HG03457 (cell line): ENCODE results near the gene PKNOX2.
"Not testable (repeated sequence)": the region's sequence is repeated elsewhere in the genome, so short reads cannot be mapped to it uniquely, and the experiment has no call there.

Experiments
- ATAC-seq: cut with Tn5 transposase; IDR thresholded peaks from one replicate; pipeline ENCODE4 v1.9.1; 2021; ENCODE audit warnings: moderate number of reproducible peaks; ENCODE audit not compliant: unreplicated experiment

Gene PKNOX2

DNA sequence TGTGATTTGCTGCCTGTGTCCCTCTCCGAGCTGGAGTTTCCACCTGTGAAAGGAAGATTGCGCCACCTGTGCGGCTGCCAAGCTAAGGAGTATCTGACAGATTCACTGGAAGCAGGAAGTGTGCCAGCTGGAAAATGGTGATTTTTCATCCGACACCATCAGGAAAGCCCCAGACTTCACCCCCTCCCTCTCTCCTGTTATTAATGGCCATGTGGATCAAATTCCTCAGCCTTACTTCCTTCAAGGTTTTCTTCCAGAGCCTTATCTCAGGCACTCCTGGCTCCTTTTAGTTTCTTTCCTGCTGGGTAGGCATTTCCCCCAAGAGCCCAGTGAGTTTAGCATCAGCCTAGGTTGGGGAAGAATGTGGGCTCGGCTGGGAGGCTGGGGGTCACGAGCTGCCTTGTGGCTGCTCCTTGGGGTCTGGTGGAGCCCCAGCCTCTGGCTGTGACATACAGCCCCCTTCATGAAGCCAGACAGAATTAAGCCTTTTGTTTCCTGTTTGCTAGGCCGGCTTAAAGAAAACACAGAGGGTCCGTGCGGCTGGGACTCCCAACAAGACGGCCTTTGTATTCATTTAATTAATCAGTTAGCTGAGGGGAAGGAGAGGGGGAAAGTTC, 37.1 kb downstream of the PKNOX2 start:
- ATAC-seq: no peak

DNA sequence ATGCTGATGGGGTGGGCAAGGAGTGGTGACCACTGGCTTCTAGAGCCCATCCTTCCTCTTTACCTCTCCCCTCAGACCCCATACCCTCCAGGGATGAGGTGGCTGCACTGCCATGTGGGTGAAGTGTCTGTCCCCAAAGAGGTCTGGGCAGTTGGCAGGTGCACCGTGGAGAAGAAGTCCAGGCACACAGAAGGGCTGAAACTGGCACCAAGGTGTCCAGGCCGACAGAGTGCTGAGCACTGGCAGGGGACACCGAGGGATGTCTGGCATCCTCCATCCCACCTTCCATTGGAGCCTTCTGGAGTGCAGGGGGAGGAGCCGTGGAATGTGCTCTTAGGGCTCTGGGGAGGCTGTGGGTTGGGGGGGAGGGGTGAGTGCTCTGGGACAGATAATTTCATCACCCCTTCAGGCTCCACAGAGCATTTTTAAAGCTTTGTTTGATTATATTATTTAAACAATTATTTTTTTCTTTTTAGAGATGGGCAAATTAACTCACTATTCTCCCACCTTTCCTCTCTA, 37.9 kb downstream of the PKNOX2 start:
- no peak for ATAC-seq

DNA sequence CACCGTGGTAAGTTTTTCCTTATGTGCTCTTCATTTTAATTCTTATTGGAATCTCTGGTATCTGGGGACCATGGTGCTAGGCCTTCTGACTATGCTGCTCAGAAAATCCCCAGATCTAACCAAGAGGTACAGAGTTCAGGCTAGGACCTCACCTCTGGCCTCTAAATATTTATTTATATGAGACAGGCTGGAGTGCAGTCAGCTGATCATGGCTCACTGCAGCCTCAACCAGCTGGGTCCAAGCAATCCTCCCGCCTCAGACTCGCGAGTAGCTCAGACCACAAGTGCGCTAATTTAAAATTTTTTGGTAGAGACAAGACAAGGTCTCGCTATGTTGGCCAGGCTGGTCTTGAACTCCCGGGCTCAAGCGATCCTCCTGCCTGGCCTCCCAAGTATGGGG, 38.4 kb downstream of the PKNOX2 start:
- no peak for ATAC-seq

DNA sequence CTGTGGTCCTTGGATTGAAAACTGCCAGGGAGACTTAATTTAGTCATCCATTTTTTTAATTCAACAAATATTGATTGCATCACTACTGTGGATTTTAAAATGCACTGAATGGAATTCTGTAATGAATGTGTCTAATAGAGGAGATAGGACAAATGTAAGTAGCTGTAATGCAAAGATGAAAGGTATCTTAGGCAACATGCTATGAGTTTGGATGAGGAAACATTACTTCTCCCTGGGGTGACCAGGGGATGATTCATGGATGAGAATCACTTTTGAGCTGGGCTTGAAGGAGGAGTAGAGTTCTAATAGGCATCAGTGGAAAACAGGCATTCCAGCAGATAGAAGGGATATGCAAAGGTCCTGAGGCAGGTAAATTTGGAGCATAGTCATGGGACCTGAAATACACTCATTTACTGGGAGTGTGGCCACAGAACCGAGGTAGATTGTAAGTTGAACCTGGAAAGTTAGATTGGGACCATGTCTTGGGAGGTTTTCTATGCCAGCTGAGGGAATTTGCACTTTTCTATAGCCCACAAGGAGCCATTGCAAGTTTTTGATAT, 43.4 kb downstream of the PKNOX2 start:
- no peak for ATAC-seq

DNA sequence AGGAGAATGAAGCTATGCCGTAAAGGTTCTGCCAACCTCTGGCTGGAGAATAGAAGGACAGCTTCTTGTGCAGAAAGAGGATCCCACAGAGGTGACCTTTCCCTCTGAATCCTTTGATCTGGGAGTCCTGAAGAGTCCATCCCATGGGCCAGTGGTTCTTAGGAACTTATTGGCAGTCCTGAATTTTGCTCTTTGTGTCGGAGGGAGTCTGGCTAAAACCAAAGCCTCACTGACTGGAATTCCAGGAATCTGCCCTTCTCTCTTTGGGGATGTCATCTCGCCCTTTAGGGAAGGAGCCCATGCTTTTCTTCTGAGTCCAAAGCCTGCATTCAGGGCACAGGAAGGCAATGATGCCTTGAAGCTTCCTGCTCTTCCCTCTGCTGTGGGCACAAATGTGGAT, 45.5 kb downstream of the PKNOX2 start:
- no peak for ATAC-seq

DNA sequence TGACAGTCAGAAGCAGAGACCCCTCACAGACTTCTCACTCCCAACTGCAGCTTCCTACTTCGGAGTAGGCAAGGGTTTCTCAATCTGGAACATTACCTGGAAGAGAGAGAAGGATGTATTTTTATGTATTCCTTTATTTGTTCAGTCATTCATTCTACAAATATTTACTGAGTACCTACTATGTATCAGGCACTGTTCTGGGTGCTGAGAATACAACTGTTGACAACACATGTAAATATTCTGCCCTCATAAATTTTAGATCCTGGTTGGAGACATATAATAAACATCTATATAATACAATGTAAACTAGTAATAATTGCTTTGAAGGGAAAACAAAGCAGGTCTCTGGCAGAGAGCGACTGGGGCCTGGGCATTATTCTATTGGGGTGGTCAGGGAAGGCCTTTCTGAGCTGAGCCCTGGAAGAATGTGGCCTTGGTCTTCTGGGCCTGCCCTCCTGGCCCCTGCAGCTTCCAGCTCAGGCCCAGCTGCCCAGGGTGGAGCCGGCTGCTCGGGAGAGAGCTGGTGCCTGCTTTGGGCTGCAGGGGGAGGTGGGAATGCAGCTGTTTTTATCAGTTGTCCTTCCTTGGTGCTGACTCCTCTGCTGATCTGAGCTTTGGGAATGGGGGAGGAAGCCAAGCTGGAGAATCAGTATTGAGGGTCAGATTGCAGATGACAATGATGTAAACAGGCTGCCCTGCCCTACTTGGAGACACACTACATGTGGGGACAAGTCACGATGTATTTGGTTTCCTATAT, 46.8 kb downstream of the PKNOX2 start:
- no peak for ATAC-seq

DNA sequence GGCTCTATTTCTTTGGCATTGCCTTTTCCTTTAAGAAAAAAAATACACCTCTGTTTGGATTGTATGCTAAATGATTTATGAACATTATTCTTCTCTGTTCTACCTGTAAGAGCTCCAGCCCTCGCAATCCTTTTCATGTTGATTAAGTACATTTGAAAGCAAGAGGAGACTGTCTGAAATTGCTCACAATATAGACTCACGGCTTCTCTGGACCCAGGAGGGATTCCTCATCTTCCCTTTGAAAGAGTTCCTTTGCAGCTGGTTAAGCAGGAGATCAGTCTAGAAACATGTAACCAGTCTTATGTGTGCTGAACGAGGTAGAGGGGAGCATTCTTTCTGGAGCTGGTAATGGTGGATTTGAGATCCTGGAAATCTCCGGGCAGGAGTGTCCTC, 47.4 kb downstream of the PKNOX2 start:
- no peak for ATAC-seq

DNA sequence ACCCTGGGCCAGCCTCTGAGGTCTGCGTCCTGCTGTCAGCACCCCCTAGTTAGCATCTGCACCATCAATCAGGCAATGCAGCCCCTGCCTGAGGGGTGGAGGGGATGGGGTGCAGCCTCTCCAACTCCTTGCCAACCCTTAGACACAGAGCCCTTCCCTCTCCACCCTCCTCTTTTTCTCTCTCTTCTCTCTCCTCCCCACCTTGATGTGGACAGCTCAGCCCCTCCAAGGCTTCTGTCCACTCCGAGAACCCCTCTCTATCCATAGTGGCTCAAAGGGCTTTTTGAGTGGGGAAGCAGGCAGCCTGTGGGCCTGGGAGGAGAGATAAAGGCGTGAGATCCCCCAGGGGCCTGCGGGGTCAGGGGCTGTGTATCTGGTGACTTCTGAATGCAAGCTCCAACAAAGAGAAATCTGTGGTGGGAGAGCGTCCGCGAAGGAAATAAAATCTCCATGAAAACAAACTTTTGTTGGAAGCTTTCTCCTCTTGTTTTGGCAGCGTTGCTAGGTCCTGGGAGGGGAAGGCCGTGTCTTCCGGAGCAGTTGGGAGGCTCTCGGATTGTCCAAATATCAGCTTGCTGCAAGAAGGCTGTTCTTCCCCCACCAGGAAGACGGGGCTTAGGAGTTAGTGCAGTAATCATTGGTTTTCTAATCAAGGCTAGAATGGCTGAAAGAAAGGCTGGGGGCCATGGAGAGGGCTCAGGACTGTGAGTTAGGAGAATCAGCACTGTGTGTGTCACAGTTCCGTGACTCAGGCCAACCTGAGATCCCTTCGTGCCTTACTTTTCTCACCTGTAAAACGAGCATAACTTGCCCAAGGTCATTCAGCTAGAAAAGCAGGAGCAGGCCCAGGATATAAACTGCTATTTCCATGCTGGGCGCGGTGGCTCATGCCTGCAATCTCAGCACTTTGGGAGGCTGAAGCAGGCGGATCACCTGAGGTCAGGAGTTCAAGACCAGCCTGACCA, 50.3 kb downstream of the PKNOX2 start:
- ATAC-seq: no peak

DNA sequence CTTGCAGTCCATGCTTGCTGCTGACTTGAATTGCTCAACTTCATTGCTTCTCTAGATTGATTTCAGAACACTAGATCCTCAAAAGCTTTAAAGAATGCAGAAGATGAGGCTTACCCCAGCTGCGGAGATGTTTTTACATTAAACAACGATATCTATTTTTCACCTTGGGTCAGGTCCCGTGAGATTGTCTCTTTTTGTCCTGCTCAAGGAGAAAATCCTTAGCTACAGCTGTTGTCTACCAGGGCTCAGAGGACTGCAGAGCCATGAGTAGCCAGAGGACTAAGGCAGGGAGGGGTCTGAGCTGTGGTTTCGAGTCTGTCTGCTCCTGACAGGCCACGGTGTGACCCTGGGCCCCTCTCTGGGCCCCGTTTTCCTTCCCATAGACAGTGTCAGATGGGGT, 51.4 kb downstream of the PKNOX2 start:
- no peak for ATAC-seq

DNA sequence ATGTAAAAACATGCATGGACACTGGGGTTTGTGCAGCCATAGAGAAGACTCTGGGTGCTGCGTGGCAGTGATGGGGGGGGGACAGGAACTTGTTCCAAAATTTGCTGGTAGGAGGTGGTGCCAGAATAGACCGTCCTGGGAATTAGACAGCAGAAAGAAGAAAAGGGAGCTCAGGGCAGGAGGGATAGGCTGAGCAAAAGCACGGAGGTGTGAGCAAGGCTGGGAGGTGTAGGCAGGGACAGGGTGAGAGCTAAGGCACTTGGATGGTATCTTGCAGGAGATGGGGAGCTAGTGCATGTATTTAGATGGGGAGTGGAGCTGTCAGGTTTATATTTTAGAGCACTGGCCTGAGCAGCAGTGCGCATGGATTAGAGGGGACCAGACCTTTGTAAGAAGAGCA, 53.8 kb downstream of the PKNOX2 start:
- no peak for ATAC-seq

DNA sequence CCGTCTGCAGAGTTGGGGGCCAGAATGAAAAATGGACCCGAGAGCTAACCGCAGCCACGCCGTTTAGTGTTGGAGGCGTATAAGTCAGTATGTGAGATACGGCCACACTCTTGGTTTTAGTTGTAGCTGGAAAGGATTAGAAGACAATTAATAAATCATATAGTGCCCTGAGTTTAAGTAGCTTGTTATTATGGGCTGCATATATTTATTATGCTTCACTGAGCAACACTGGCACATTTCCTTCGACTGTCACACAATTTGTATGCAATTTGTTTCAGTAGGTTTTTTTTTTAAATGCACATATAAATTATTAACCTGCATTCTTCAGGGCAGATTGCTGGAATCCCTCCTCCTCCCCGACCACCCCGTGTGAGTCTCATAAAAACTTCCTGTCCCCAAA, 56.9 kb downstream of the PKNOX2 start:
- no peak for ATAC-seq

DNA sequence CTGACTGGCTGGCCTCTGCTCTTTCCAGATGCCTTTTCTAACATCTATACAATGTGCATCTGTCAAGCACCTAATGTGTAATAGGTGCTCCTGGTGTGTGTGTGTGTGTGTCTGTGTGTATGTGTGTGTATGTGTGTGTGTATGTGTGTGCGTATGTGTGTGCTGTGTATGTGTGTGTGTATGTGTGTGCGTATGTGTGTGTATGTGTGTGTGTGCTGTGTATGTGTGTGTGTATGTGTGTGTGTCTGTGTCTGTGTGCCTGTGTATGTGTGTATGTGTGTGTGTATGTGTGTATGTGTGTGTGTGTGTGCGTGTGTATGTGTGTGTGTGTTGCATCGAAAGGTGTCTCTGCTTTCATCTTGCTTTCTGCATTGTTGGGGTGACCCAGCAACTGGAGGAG, 57.9 kb downstream of the PKNOX2 start:
- no peak for ATAC-seq

DNA sequence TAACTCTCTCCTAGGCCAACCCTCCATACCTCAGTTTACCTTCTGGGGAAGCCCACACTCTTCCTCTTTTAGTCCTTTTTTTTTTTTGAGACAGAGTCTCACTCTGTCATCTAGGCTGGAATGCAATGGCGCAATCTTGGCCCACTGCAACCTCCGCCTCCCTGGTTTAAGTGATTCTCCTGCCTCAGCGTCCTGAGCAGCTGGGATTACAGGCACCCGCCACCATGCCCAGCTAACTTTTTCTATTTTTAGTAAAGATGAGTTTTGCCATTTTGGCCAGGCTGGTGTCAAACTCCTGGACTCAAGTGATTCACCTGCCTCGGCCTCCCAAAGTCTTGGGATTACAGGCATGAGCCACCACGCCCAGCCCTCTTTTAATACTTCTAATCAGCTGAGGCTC, 58.6 kb downstream of the PKNOX2 start:
- ATAC-seq: not testable (repeated sequence)

DNA sequence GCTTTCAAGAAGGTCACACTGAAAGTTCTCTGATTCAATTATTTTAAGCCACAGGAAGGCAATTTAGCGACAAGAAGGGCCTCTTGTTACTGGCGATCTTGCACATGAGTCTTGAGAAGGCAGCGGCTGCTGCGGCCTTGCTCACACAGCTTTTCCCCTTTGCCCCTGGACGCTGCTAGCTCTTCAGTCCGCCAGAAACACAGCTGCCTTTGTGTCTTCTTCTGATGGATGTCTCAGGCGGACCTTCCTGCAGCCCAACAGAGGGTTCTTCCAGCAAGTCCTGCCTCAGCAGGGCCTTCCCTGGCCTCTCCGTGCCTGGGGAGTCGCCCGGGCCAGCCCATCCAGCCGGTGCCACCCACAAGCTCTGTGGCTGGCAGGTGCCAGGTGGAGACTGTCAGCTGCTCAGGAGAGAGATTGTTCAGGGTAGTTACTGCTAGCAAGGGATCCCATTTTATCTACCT, 59.4 kb downstream of the PKNOX2 start:
- ATAC-seq: no peak

DNA sequence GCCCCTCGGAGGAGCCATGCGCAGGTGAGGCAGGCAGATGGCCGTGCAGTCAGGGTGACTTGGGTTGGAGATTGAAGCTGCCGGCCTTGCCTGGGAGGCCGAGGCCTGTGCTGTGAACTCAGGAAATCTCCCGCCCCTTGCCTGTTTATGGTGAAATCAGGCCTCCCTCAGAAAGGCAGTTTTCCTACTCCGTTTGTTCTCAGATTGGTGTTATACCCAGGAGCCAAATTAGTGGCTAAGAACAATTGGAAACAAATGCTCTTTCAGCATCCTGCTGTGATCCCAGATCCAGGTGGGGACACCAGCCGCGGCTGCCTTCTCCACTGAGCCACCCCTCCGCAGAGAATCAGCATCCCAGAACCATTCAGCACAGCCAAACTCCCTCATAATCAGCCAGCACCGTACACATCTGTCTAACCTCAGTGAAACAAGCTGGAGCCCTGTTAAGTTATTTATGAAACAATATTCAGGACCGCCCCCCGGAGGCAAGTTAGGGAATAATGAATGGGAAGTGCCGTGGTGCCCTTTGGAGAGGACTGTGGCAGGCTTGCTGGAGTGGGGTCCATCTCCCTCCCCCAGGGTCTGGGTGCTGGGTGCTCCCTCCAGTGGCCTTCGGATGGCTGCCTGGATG, 60.0 kb downstream of the PKNOX2 start:
- ATAC-seq: no peak

DNA sequence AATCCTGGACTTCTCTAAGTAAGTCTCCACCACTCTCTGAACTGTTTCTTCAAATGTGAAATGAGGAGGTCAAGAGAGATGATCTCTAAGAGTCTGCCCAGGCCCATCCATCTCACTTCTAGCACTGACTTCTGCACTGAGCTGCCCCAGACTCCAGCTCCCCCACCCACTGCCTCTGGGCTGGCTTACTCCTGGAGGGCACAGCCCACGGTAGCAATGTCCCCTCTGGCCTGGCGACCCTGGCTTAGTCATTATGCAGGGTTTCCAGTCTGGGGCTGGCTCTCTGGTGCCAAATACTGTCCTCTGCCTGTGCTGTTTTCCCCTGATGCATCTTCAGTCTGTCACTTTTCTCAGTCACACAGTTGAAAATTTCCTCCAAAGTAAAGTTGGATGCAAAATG, 60.9 kb downstream of the PKNOX2 start:
- no peak for ATAC-seq

DNA sequence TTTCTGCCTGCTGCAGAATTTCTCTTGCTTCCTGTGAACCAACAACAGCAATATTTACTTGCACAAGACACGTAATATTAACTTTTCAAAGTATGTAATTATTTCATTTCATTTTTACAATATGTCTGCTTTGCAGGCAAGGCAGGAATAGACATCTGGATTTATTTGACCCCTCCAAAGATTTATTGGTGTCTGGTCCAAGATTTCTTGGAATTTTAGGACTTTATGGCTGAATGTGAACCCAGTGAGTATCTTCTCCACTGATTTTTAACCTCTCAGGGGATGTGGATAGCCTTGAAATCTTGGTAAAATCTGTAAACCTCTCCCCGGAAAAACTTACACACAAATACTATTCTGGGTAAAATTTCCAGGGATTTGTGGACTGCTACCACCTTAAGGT, 61.5 kb downstream of the PKNOX2 start:
- no peak for ATAC-seq

DNA sequence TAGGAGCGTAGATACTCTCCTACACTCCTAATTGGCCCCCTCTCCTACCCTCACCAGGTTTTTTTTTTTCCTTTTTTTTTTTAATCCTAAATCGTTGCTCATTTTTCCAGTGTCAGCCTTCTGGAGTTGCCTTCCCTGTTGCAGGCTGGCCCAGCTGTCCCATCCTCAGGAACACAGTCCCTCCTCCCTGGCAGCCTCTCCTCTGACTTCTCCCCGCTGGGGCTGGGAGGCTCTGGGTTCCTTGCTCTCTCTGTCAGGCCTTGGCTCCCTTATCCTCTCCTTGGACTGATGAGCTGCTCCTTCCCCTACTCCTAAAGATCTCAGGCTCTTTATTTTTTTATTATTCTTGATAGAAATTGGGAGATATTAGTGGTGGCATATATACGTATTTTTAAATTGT, 62.2 kb downstream of the PKNOX2 start:
- ATAC-seq: no peak

DNA sequence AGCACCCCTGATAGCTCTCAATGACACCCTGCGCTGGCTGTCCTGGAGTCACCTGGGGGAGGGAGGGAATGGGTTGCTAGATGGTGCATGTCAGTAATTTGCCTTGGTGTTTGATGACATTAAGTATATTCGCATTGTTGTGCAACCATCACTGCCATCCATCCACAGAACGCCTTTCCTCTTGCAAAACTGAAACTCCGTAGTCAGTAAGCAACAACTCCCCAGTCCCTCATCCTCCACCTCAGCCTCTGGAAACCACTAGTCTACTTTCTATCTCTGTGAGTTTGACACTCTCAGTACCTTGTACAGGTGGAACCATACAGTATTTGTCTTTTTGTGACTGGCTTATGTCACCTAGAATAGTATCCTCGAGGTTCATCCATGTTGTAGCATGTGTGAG, 62.6 kb downstream of the PKNOX2 start:
- no peak for ATAC-seq

DNA sequence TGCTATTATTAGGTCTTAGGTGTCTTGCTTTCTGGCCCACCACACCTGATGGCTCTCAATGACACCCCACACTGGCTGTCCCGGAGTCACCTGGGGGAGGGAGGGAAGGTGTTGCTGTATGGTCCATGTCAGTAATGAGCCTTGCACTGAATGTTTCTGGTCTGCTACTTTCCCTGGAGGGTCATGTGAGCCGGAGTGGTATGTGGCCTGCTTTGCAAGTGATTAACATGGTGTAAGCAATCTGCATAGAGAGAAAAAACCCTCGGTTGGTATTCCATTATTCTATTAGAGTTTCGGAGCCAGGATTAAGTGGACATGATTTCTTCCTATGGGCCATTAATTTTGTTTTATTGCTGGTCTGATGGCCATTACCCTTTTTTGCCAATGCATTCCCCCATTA, 63.9 kb downstream of the PKNOX2 start:
- ATAC-seq: no peak

DNA sequence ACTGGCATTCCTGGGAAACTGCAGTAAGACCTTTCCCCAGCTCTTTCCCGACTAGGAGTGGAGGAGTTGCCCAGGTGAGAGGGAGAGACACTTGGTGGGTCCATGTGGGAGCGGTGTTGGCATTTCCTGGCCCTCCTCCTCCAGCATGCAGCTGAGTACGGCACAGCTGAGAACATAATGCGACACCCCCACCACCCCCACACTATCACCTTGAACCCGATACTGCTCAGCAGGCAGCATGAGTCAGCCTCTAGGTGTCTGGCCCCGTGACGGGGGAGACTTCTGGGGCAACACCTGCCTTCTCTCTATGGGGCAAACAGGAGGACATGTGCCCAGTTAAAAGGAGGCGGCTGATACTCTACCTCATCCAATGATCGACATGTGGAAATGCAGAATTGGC, 64.4 kb downstream of the PKNOX2 start:
- ATAC-seq: no peak
